AG04449 (cell line): ENCODE data around the gene NBL1.

Experiments
- CTCF ChIA-PET: fragments of 350-600 bp; formaldehyde crosslinking; extraction: SDS; loops from one replicate; lab custom pipeline; 2021; ENCODE audit warnings: antibody characterized with exemption; lab: Yijun Ruan, JAX
- POLR2A ChIA-PET: fragments of 400-600, 350-600 bp; formaldehyde crosslinking; extraction: SDS; loops from one replicate; lab custom pipeline; 2020; ENCODE audit warnings: antibody characterized with exemption, inconsistent platforms; lab: Yijun Ruan, JAX
- DNase-seq: peaks from one replicate; pipeline ENCODE4 v3.0.0-alpha.2; 2010; ENCODE audit warnings: low read depth, low spot score
- H3K4me3 ChIP-seq: 2 replicates; pipeline ENCODE4 v1.5.1; 2011; ENCODE audit warnings: low read depth, mild to moderate bottlenecking, control low read depth, low read length
- CTCF ChIP-seq: IDR thresholded peaks from one replicate; pipeline ENCODE4 v1.5.1; 2011; ENCODE audit warnings: mild to moderate bottlenecking, moderate library complexity, low read length, control low read depth, inconsistent platforms; ENCODE audit not compliant: insufficient read depth; ENCODE audit errors: missing control alignments

NBL1 gene

GRCh38 chr1:19613171-19613703 lies 30.9 kb upstream of the NBL1 start:
- no peak overlapping the region for H3K4me3 ChIP-seq
- ChIA-PET CTCF (interaction anchor here (0.9 kb wide), 2 partner anchors 28 to 125 kb away, joined by 3 to 4 read pairs; no protein-coding TSS in a partner anchor), POLR2A (no interaction called here)
- TF ChIP-seq CTCF: no peak
- DNase-seq: no peak

GRCh38 chr1:19615438-19615837 lies 28.7 kb upstream of the NBL1 start:
- H3K4me3 ChIP-seq: no peak overlapping the region
- ChIA-PET CTCF (interaction anchor here (0.9 to 1.1 kb wide), 2 partner anchors 11 to 38 kb away, joined by 3 to 4 read pairs; no protein-coding TSS in a partner anchor), POLR2A (no interaction called here)
- no peak for TF ChIP-seq CTCF
- DNase-seq: no peak

GRCh38 chr1:19616489-19616888 lies 27.6 kb upstream of the NBL1 start:
- CTCF ChIA-PET: interaction anchor here (1.2 kb wide), 1 partner anchor 10 kb away, joined by 3 read pairs; no protein-coding TSS in a partner anchor

GRCh38 chr1:19617376-19617775 lies 26.7 kb upstream of the NBL1 start:
- POLR2A ChIA-PET: no interaction called here
- no peak for TF ChIP-seq CTCF
- CTCF ChIA-PET: interaction anchor here (0.8 to 1.4 kb wide), 5 partner anchors 9 to 276 kb away, joined by 3 to 5 read pairs (median 3); no protein-coding TSS in a partner anchor

More at GRCh38 chr1:19616489-19616888, 27.6 kb upstream of the NBL1 start:
- POLR2A ChIA-PET: interaction anchor here (0.5 kb wide), 1 partner anchor 291 kb away, joined by 3 read pairs; no protein-coding TSS in a partner anchor
- DNase-seq: no peak
- TF ChIP-seq CTCF: no peak
- H3K4me3 ChIP-seq: no peak overlapping the region

GRCh38 chr1:19618428-19618827 lies 25.7 kb upstream of the NBL1 start:
- H3K4me3 ChIP-seq: no peak overlapping the region
- no peak for TF ChIP-seq CTCF
- no peak for DNase-seq
- CTCF ChIA-PET: interaction anchor here (0.9 to 1.7 kb wide), 5 partner anchors 11 to 277 kb away, joined by 3 to 5 read pairs (median 4); no protein-coding TSS in a partner anchor
- POLR2A ChIA-PET: no interaction called here

More at GRCh38 chr1:19617376-19617775, 26.7 kb upstream of the NBL1 start:
- no peak overlapping the region for H3K4me3 ChIP-seq
- no peak for DNase-seq

- no peak for DNase-seq
- TF ChIP-seq CTCF: no peak
- POLR2A ChIA-PET: interaction anchor here (0.9 kb wide), 1 partner anchor 24 kb away, joined by 5 read pairs; the partner anchor contains the start of gene NBL1
- no peak overlapping the region for H3K4me3 ChIP-seq
- CTCF ChIA-PET: interaction anchor here (0.9 to 1.5 kb wide), 3 partner anchors 9 to 276 kb away, joined by 4 to 5 read pairs (median 4); no protein-coding TSS in a partner anchor
Measured at GRCh38 chr1:19619697-19620384, 24.3 kb upstream of the NBL1 start.
